SK-N-SH treated with all-trans-retinoic acid at 6 μM for 48 hours (cell line): Measurements from ENCODE around the gene VPS33B.

Experiments used
- ATAC-seq: fragments of 200-7000 bp; cut with Tn5 transposase; 3 replicates; pipeline ENCODE4 v1.9.1; 2020; ENCODE audit warnings: mild to moderate bottlenecking, moderate library complexity
- ARNTL ChIP-seq: fragments of 450-650 bp; formaldehyde crosslinking; IDR thresholded peaks from 2 replicates; pipeline ENCODE4 v1.5.0; 2020; ENCODE audit warnings: low read depth, mild to moderate bottlenecking, moderate library complexity, borderline replicate concordance
- BACH2 ChIP-seq: fragments of 250-450 bp; sonication (Bioruptor Pico); IDR thresholded peaks from 2 replicates; pipeline ENCODE4 v1.9.0; 2021; ENCODE audit warnings: mild to moderate bottlenecking, borderline replicate concordance
- CSDC2 ChIP-seq: fragments of 250-450 bp; sonication (Bioruptor Pico); IDR thresholded peaks from 2 replicates; pipeline ENCODE4 v1.5.0; 2020; ENCODE audit warnings: mild to moderate bottlenecking, moderate library complexity
- ESRRG ChIP-seq: fragments of 250-450 bp; sonication (Bioruptor Pico); IDR thresholded peaks from 2 replicates; pipeline ENCODE4 v1.6.1; 2021; ENCODE audit warnings: mild to moderate bottlenecking
- ISL1 ChIP-seq: fragments of 250-450 bp; sonication (Bioruptor Pico); IDR thresholded peaks from 2 replicates; pipeline ENCODE4 v2.1.2; 2022; ENCODE audit warnings: mild to moderate bottlenecking, moderate library complexity
- OSR1 ChIP-seq: fragments of 250-450 bp; sonication (Bioruptor Pico); IDR thresholded peaks from 2 replicates; pipeline ENCODE4 v1.8.0; 2022; ENCODE audit warnings: moderate library complexity, mild to moderate bottlenecking, inconsistent platforms
- PPARA ChIP-seq: fragments of 250-450 bp; sonication (Bioruptor Pico); IDR thresholded peaks from 2 replicates; pipeline ENCODE4 v1.5.0; 2020; ENCODE audit warnings: mild to moderate bottlenecking, borderline replicate concordance
- RARB ChIP-seq: fragments of 250-450 bp; sonication (Bioruptor Pico); IDR thresholded peaks from 2 replicates; pipeline ENCODE4 v1.8.0; 2021; ENCODE audit warnings: mild to moderate bottlenecking, moderate library complexity
- SNAI2 ChIP-seq: fragments of 250-450 bp; sonication (Bioruptor Pico); IDR thresholded peaks from 2 replicates; pipeline ENCODE4 v1.5.0; 2020; ENCODE audit warnings: mild to moderate bottlenecking, moderate library complexity
- TCF4 ChIP-seq: fragments of 250-450 bp; sonication (Bioruptor Pico); IDR thresholded peaks from 2 replicates; pipeline ENCODE4 v1.8.0; 2021; ENCODE audit warnings: mild to moderate bottlenecking, moderate library complexity, borderline replicate concordance
- TOX ChIP-seq: fragments of 250-450 bp; sonication (Bioruptor Pico); IDR thresholded peaks from 2 replicates; pipeline ENCODE4 v1.8.0; 2021; ENCODE audit warnings: mild to moderate bottlenecking, moderate library complexity, borderline replicate concordance
- ZC3H10 ChIP-seq: fragments of 250-450 bp; sonication (Bioruptor Pico); IDR thresholded peaks from 2 replicates; pipeline ENCODE4 v1.5.1; 2021; ENCODE audit warnings: mild to moderate bottlenecking, moderate library complexity
- ZFP3 ChIP-seq: fragments of 250-450 bp; sonication (Bioruptor Pico); IDR thresholded peaks from 2 replicates; pipeline ENCODE4 v1.5.0; 2020; ENCODE audit warnings: mild to moderate bottlenecking, moderate library complexity
- ZFP30 ChIP-seq: fragments of 450-650 bp; formaldehyde crosslinking; IDR thresholded peaks from 2 replicates; pipeline ENCODE4 v1.5.0; 2022; ENCODE audit warnings: mild to moderate bottlenecking, moderate library complexity
- ZNF565 ChIP-seq: fragments of 450-650 bp; formaldehyde crosslinking; conservative IDR thresholded peaks from 2 replicates; pipeline ENCODE4 v1.5.0; 2020; ENCODE audit warnings: low read depth, mild to moderate bottlenecking, moderate library complexity
- ZNF70 ChIP-seq: fragments of 450-650 bp; formaldehyde crosslinking; IDR thresholded peaks from 2 replicates; pipeline ENCODE4 v1.5.0; 2020; ENCODE audit warnings: mild to moderate bottlenecking, moderate library complexity
- ZNF8 ChIP-seq: fragments of 450-650 bp; formaldehyde crosslinking; IDR thresholded peaks from 2 replicates; pipeline ENCODE4 v1.5.0; 2020; ENCODE audit warnings: mild to moderate bottlenecking, moderate library complexity
- TF ChIP-seq, protein P1 (sequence below): fragments of 250-450 bp; sonication (Bioruptor Pico); IDR thresholded peaks from 2 replicates; pipeline ENCODE4 v1.5.1; 2020; ENCODE audit warnings: low read depth, mild to moderate bottlenecking, moderate library complexity
- TF ChIP-seq, protein P2 (sequence below): fragments of 250-450 bp; sonication (Bioruptor Pico); IDR thresholded peaks from 2 replicates; pipeline ENCODE4 v1.5.0; 2020; ENCODE audit warnings: mild to moderate bottlenecking, moderate library complexity
- TF ChIP-seq, protein P3 (sequence below): fragments of 250-450 bp; sonication (Bioruptor Pico); IDR thresholded peaks from 2 replicates; pipeline ENCODE4 v1.8.0; 2020; ENCODE audit warnings: mild to moderate bottlenecking, moderate library complexity, borderline replicate concordance
- TF ChIP-seq, protein P4 (sequence below): fragments of 250-450 bp; sonication (Bioruptor Pico); IDR thresholded peaks from 2 replicates; pipeline ENCODE4 v1.5.1; 2021; ENCODE audit warnings: mild to moderate bottlenecking, moderate library complexity

The VPS33B gene

DNA sequence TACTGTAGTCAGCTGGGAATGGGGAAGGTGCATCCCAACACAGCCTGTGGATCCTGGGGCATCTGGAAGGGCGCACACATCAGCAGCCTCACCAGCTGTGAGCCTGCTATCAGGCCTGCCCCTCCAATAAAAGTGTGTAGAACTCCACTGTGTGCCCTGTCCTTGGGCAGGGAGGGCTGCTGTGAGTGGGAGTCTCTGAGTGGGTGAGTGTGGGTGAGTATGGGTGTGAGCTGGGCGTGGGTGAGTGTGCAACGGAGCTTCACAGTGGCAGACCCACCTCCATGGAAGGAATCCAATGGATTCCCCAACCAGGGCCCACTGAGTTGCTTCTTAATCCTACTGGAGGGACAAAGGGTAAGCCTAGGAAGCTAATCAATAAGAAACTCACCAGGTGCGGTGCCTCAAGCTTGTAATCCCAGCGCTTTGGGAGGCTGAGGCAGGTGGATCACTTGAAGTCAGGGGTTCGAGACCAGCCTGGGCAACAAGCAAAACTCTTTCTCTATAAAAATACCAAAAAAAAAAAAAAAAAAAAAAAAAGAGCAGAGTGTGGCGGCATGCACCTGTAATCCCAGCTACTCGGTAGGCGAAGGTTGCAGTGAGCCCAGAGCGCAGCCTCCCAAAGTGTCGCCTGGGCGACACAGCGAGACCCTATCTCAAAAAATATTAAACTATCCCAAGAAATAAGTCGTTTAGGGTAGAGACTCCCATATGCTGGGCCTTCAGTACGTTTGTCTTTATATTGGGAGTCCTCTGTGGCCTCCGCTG, 68.3 kb downstream of the VPS33B start:
- TF ChIP-seq ZC3H10, result no peak
- TF ChIP-seq CSDC2 (CRISPR knock-in tag), result no peak
- TF ChIP-seq ZFP30 (CRISPR knock-in tag), result no peak
- TF ChIP-seq RARB (CRISPR knock-in tag), result no peak
- TF ChIP-seq ZNF70 (CRISPR knock-in tag), result no peak
- TF ChIP-seq PPARA (CRISPR knock-in tag), result no peak
- no peak for TF ChIP-seq ARNTL
- TF ChIP-seq, protein P1, sequence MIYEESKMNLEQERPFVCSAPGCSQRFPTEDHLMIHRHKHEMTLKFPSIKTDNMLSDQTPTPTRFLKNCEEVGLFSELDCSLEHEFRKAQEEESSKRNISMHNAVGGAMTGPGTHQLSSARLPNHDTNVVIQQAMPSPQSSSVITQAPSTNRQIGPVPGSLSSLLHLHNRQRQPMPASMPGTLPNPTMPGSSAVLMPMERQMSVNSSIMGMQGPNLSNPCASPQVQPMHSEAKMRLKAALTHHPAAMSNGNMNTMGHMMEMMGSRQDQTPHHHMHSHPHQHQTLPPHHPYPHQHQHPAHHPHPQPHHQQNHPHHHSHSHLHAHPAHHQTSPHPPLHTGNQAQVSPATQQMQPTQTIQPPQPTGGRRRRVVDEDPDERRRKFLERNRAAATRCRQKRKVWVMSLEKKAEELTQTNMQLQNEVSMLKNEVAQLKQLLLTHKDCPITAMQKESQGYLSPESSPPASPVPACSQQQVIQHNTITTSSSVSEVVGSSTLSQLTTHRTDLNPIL (CRISPR knock-in tag), result no peak
- no peak for TF ChIP-seq TOX
- TF ChIP-seq ISL1 (CRISPR knock-in tag), result no peak
- no peak for TF ChIP-seq ESRRG (CRISPR knock-in tag)
- TF ChIP-seq OSR1 (CRISPR knock-in tag), result no peak
- no peak for ATAC-seq

DNA sequence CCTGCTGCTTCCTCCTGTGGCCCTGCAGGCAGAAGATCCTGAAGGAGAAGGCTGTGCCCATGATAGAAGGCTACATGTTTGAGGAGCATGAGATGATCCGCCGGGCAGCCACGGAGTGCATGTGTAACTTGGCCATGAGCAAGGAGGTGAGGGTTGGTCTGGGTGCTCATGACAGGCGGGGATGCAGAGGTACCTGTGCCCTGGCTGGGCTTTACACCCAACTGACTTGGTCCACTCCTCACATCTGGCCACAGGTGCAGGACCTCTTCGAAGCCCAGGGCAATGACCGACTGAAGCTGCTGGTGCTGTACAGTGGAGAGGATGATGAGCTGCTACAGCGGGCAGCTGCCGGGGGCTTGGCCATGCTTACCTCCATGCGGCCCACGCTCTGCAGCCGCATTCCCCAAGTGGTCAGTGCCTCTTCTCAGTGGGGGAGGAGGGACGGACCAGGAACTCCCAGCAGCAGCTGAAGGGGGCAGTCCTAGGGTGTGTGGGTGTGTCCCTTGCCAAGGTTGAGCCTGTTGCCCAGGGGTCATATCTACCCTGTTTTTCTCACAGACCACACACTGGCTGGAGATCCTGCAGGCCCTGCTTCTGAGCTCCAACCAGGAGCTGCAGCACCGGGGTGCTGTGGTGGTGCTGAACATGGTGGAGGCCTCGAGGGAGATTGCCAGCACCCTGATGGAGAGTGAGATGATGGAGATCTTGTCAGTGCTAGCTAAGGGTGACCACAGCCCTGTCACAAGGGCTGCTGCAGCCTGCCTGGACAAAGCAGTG, 69.3 kb downstream of the VPS33B start:
- no peak for ATAC-seq
- no peak for TF ChIP-seq ZNF565 (CRISPR knock-in tag)
- TF ChIP-seq, protein P1 (CRISPR knock-in tag), result no peak
- TF ChIP-seq ISL1 (CRISPR knock-in tag), result no peak
- TF ChIP-seq ZNF70 (CRISPR knock-in tag), result no peak
- no peak for TF ChIP-seq ESRRG (CRISPR knock-in tag)
- TF ChIP-seq RARB (CRISPR knock-in tag), result no peak
- TF ChIP-seq ZFP3, result no peak
- no peak for TF ChIP-seq TOX
- no peak for TF ChIP-seq BACH2 (CRISPR knock-in tag)
- no peak for TF ChIP-seq SNAI2 (CRISPR knock-in tag)
- TF ChIP-seq PPARA (CRISPR knock-in tag), result no peak
- TF ChIP-seq, protein P2, sequence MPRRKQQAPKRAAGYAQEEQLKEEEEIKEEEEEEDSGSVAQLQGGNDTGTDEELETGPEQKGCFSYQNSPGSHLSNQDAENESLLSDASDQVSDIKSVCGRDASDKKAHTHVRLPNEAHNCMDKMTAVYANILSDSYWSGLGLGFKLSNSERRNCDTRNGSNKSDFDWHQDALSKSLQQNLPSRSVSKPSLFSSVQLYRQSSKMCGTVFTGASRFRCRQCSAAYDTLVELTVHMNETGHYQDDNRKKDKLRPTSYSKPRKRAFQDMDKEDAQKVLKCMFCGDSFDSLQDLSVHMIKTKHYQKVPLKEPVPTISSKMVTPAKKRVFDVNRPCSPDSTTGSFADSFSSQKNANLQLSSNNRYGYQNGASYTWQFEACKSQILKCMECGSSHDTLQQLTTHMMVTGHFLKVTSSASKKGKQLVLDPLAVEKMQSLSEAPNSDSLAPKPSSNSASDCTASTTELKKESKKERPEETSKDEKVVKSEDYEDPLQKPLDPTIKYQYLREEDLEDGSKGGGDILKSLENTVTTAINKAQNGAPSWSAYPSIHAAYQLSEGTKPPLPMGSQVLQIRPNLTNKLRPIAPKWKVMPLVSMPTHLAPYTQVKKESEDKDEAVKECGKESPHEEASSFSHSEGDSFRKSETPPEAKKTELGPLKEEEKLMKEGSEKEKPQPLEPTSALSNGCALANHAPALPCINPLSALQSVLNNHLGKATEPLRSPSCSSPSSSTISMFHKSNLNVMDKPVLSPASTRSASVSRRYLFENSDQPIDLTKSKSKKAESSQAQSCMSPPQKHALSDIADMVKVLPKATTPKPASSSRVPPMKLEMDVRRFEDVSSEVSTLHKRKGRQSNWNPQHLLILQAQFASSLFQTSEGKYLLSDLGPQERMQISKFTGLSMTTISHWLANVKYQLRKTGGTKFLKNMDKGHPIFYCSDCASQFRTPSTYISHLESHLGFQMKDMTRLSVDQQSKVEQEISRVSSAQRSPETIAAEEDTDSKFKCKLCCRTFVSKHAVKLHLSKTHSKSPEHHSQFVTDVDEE (CRISPR knock-in tag), result no peak
- TF ChIP-seq ZFP30 (CRISPR knock-in tag), result no peak
- no peak for TF ChIP-seq ARNTL
- TF ChIP-seq, protein P3, sequence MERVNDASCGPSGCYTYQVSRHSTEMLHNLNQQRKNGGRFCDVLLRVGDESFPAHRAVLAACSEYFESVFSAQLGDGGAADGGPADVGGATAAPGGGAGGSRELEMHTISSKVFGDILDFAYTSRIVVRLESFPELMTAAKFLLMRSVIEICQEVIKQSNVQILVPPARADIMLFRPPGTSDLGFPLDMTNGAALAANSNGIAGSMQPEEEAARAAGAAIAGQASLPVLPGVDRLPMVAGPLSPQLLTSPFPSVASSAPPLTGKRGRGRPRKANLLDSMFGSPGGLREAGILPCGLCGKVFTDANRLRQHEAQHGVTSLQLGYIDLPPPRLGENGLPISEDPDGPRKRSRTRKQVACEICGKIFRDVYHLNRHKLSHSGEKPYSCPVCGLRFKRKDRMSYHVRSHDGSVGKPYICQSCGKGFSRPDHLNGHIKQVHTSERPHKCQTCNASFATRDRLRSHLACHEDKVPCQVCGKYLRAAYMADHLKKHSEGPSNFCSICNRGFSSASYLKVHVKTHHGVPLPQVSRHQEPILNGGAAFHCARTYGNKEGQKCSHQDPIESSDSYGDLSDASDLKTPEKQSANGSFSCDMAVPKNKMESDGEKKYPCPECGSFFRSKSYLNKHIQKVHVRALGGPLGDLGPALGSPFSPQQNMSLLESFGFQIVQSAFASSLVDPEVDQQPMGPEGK (CRISPR knock-in tag), result no peak

- ATAC-seq, result no peak
- TF ChIP-seq RARB (CRISPR knock-in tag) (no peak), ISL1 (CRISPR knock-in tag) (no peak), PPARA (CRISPR knock-in tag) (no peak), ZFP30 (CRISPR knock-in tag) (no peak), BACH2 (CRISPR knock-in tag) (no peak), TCF4 (no peak), SNAI2 (CRISPR knock-in tag) (no peak), OSR1 (CRISPR knock-in tag) (no peak), ZNF70 (CRISPR knock-in tag) (no peak), ZNF8 (CRISPR knock-in tag) (no peak), TOX (no peak), ZC3H10 (no peak)
- TF ChIP-seq, protein P4, sequence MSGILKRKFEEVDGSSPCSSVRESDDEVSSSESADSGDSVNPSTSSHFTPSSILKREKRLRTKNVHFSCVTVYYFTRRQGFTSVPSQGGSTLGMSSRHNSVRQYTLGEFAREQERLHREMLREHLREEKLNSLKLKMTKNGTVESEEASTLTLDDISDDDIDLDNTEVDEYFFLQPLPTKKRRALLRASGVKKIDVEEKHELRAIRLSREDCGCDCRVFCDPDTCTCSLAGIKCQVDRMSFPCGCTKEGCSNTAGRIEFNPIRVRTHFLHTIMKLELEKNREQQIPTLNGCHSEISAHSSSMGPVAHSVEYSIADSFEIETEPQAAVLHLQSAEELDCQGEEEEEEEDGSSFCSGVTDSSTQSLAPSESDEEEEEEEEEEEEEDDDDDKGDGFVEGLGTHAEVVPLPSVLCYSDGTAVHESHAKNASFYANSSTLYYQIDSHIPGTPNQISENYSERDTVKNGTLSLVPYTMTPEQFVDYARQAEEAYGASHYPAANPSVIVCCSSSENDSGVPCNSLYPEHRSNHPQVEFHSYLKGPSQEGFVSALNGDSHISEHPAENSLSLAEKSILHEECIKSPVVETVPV (CRISPR knock-in tag), result no peak
- TF ChIP-seq, protein P2 (CRISPR knock-in tag), result no peak
- TF ChIP-seq, protein P3 (CRISPR knock-in tag), result no peak
Measured at GRCh38 chr15:90950676-90951075, 71.7 kb downstream of the VPS33B start.
